ENCODE results near the gene NOL9.
"Not testable (repeated sequence)": the region's sequence is repeated elsewhere in the genome, so short reads cannot be mapped to it uniquely, and the experiment has no call there.

The NOL9 gene

DNA sequence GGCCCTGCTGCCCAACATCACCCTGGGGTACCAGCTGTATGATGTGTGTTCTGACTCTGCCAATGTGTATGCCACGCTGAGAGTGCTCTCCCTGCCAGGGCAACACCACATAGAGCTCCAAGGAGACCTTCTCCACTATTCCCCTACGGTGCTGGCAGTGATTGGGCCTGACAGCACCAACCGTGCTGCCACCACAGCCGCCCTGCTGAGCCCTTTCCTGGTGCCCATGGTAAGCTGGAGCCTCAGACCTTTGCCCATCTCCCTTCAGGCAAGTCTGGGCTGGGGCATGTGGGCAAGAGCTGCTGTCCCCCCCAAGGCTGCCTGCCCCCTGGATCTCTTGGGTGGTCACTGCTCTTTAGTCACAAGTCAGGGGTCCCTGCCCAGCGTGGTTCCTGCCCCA lies 16.7 kb upstream of the NOL9 start:
- DNase-seq: no peak

DNA sequence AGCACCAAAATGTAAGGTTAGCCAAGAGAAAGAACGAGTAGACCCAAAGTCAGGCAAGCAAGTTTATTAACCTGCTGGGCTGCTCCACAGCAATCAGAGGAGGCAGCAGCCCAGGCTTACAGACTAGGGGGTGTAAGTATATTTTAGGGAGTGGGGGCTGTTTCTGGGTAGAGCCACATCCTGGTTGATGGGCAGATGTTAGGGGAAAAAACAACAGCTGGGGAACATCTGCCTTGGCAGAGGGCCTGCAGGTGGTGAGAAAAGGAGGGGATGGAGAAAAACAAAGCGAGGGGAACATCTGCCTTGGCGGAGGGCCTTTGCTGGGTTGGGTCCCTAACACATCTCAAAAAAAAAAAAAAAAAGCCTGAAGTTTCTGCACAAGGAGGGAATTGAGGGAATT lies 15.8 kb upstream of the NOL9 start:
- no peak for DNase-seq

DNA sequence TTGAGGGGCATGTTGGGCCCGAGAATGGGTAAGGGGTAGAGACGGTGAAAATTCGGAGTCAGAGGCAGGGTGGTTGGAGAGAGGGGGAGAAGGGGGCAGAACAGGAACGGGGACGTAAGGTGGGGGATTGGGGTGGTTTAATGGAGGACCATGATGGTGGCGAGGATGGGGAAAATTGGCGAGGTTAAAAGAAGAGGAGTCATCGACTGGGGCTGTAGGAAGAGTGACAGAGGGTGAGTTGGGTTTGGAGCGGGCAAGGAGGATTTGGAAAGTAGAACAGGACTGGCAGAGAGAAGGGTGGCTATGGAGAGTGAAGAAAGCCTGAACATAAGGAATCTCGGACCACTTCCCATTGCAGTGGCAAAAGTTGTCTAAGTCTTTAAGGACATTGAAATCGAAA lies 14.7 kb upstream of the NOL9 start:
- no peak for DNase-seq

DNA sequence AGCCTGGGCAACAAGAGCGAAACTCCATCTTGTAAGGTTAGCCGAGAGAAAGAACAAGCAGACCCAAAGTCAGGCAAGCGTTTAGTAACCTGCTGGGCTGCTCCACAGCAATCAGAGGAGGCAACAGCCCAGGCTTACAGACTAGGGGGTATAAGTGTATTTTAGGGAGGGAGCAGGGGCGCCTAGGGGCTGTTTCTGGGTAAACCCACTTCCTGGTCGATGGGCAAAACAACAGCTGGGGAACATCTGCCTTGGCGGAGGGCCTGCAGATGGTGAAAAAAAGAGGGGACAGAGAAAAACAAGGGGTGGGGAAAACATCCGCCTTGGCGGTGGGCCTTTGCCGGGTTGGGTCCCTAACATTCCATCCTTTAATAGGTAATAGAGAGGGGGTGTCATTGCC lies 6.0 kb upstream of the NOL9 start:
- DNase-seq: no peak

DNA sequence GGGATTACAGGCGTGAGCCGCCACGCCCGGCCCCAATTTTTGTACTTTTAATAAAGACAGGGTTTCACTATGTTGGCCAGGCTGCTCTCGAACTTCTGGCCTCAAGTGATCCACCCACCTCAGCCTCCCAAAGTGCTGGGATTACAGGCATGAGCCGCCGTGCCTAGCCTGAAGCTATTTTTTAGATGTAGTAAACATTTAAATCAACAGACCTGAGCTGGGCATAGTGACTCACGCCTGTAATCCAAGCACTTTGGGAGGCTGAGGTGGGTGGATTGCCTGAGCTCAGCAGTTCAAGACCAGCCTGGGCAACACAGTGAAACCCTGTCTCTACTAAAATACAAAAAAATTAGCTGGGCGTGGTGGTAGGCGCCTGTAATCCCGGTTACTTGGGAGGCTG lies 4.8 kb upstream of the NOL9 start:
- not testable (repeated sequence) for DNase-seq

DNA sequence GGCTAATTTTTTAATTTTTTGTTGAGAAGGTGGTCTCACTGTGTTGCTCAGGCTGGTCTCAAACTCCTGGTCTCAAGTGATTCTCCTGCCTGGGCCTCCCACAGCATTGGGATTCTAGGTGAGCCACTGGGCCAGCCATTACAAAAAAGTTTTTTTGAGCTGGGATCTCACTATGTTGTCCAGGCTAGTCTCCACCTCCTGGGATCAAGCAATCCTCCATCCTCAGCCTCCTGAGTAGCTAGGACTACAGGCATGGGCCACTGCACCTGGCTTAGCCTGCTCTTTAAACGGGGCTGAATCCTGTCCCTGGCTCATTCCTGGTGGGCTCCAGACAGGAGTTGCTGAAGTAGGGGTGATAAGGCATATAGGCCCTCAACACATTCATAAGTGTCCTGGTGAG lies 3.3 kb upstream of the NOL9 start:
- no peak for DNase-seq

DNA sequence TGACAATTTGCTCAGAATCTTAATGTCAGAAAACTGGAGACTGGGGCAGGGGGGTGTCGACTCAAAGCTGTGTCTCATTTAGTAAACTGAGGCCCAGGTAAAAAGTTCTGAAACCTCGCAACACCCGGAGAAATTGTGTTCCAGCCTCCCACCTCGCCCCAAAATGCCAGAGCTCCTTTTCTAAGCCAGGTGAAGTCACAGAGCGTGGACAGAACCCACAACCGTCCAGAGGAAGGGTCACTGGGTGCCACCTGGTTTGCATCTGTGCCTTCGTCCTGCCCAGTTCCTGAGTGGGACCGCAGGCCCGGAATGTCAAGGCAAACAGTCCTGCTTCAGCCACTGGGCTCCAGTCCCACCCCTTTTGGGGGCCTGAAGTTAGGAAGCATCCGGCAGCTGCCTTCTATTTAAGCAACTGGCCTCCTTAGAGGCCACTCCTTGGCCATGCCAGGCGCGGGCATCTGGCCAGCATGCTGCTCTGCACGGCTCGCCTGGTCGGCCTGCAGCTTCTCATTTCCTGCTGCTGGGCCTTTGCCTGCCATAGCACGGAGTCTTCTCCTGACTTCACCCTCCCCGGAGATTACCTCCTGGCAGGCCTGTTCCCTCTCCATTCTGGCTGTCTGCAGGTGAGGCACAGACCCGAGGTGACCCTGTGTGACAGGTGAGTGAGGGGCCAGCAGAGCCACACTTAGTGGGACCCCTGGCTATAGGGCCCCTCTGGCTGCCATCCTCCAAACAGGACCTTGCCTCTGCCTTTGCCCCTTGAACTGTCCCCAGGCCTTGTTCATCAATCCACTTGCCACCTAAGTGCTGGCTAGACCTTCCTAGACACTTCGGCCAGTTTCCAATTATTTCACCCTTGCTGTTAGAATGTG lies 830 bp upstream of the NOL9 start, which contains the start of gene TAS1R1:
TAS1R1 (plus strand) TSS at position 401 of the 872 bp plus-strand sequence; CDS start at position 468, 67 bp downstream.
- DNase-seq: no peak

DNA sequence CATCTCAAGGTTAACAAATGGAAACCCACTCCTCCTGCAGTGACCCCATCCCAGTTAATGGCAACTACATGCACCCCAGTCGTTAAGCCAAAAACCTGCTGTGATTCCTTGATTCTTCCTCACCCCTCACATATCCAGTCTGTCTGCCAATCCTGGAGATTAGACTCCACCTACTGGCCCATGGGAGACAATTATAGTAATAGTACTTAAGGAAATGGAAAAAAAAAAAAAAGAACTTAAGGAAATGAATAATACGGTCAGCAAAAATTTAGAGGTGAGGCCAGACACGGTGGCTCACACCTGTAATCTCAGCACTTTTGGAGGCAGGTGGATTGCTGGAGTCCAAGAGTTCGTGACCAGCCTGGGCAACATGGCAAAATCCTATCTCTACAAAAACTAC lies 7.0 kb downstream of the NOL9 start:
- DNase-seq: no peak

DNA sequence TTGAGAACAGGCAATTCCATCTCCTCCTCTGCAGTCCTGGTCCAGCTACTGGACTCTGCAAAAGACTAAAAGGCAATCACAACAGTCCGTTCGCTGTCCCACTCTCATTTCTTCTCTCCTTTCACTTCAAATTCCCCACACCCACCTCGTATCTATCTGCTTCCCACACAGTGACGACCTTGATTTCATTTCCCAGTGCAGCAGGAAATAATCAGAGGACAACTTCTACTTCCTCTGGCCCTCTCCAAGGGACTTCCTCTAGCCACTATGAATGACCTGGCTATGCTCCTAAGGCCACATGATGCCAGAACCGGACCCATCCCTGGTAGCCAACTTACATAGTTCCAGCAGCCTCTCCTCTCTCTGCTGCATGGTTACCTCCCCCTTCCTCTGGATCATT lies 8.0 kb downstream of the NOL9 start:
- DNase-seq: no peak

DNA sequence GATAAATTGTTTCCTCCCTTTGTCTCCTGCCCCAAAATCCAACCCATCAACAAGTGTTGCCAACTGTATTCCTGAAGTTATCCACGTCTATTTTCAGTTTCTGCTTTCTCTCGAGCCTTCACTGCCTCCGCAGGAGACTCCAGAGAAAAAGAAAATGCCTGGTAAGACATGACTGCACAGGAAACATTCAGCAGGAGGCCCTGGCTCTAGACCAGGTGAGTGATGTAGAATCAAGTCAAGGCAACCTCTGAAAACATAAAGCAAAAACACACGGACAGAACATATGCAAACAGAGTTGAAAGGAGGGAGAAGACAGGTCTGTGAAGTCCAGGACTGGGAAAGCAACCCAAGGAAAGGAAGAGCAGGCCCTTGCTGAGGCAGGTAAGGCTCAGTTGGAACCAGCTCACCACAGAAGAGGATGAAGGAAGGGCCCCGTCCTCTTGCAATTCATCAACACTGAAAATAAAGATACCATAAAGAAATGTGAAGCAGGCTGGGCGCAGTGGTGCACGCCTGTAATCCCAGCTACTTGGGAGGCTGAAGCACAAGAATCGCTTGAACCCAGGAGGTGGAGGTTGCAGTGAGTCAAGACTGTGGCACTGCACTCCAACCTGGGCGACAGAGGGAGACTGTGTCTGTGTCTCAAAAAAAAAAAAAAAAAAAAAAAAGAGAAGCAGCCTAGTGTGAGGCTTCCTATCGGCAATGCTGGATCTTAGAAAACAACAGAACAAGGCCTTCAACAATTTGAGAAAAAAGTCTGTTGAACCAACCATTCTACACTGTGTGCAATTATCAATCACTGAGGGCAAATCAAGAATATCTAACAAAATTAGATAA lies 8.8 kb downstream of the NOL9 start:
- DNase-seq: no peak

DNA sequence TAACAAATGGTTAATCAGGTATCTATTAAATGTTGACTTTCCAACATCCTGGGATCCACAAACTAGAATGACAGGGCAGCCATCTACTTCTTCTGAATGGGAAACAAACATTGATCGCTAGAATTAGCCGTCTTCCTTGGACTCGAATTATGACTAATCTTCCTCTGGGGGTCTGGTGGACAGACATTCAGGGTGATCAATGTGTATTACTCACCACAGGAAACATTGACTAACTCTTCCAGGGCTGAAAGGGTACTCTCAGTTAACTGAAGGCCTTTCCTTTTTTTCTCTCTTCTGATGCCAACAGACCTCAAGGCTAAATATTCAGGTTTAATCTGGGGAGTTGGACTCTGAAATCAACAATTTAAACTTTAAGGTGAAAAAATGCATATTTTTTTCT lies 9.5 kb downstream of the NOL9 start:
- no peak for DNase-seq

DNA sequence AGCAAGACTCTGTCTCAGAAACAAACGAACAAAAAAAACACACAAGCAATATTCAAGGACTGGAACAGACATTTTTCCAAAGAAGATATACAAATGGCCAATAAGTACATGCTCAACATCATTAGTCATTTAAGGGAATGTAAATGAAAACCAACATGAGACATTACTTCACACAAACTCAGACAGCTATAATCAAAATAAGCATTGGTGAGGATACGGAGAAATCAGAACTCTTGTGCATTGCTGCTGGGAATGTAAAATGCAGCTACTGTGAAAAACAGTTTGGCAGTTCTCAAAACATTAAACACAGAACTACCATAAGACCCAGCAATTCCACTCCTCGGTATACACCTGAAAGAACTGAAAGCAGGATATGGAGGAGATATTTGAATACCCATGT lies 15.4 kb downstream of the NOL9 start:
- no peak for DNase-seq

DNA sequence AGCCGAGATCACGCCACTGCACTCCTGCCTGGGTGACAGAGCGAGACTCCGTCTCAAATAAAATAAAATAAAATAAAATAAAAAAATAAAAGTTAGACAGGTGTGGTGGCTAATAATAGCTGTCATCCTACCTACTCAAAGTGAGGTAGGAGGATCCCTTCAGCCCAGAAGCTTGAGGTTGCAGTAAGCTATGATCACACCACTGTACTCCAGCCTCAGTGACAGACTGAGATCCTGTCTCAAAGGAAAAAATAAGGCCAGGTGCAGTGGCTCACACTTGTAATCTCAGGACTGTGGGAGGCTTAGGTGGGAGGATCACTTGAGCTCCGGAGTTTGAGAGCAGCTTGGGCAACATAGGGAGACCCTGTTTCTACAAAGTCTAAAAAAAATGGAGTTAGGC lies 18.0 kb downstream of the NOL9 start:
- DNase-seq: no peak

DNA sequence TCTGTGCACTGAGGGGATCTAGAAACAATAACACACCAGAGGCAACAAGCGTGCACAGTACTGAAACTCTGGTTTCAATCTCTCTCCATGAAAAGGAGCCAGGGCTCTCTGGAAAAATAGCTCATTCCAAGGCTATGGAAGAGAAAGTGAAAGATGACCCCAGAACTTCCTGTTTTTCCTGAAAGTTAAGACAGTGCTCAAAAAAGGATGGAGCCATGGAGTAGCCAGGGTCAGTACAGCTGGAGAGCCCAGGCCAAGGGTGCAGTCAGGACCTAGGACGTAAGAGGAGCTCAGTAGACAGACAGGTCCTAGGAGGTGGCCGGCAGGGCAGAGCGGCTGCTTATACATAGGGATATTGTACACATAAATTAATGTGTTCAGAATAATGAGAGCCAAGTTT lies 19.1 kb downstream of the NOL9 start:
- no peak for DNase-seq

DNA sequence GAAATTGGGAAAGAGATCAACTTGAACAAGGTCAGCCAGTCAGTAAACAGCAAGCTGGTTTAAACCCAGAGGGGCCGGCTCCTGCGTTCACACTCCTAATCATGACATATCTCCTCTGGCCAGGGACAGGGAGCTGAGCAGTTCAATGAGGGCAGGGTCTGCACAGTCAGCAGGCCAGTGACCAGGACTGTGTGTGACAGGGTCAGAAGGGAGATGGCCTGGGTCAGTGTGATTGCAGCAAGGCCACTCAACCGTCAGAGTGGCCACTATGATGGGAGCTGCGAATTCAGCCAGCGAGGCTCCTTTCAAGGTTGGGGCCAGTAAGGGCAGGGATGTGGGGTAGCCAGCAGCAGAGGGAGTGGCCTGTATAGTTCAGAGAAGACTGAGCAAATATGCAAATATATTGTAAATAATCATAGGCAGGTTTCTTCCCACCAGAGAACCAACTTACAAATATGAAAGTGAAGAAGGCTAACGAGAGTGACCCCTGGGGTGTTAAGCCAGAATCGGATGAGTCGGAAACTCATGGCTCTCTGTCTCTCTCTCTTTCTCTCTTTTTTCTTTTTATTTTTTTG lies 20.0 kb downstream of the NOL9 start:
- no peak for DNase-seq

DNA sequence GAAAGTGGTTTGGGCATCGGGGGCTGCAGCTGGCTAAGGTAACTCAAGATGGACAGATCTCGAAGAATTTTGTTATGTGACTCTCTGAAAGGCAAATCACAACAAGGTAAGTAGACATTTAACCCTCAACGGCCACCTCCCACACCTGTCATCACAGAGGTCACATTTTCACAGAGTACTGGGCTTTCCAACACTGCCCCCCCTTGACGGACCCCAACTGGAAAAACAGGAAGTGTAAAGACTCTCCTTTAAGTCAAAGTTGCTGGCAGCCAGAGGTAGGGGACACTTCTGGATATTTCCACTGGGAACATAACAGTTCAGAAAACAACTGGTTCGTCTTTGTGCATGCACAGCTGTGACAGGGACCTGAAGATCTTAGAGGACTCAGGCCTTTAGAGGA lies 22.3 kb downstream of the NOL9 start:
- DNase-seq: no peak

DNA sequence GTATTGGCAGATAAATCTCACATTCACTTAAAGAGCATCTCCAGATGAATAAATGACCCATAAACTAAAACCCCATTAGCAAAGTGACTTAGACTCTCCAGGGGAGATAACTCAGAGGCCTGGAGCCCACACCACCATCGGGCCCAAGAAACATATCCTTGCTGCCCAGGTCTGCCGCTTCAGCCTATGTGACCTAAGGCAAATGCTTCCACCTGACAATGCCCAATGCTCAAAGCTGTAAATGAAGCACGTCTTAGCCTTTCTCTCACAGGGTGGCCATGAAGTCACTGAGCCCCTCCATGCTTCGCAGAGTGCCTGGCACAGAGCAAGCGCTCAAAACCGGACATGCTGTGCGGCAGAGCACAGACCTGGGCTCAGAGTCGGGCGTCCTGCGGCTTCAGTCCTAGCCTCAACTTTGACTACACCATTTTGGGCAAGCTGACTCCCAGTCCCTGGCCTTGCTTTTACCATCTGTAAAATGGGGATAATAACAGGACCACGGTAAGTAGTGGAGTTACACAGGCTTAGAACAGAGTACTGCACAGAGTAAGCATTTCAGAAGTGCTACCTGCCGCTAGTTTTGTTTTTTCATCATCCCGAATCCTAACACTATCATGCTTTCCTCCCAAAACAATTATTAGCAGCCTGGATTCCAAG lies 23.7 kb downstream of the NOL9 start:
- no peak for DNase-seq

DNA sequence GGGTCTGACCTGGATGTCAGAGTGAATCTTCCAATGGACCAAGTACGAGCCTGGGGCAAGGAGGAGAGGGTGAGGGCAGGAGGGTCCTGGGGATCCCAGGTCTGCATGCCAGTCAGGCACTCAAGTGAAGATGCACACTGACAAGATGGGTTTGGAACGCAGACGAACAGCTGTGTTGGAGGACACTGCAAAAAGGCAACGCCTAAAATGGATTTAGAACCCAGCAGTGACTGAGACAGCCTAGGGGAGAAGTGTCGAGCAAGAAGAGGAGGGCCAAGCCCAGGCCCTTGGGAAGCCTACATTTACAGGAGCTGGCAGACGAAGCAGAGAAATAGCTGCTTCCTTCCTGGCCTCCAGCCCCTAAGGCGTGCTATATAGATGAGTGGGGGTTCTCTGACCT lies 25.8 kb downstream of the NOL9 start:
- no peak for DNase-seq

DNA sequence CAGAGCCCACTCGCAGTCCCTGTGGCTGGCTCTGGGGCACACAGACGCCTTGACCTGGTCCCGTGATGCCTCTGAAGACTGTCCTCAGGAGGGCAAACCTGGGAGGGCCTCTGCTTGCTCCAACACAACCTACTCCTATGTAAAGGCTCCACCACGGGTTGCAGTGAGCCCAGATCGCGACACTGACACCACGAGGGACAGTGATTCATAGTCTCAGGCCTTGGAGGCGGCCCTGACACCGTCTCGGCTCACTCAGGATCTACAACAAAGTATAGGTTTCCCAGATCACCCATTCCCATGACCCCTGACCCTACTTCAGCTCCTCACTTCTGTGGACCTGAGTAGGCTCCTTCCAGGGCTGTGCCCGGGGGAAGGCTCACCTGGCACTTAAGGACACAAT lies 28.0 kb downstream of the NOL9 start:
- DNase-seq: no peak

DNA sequence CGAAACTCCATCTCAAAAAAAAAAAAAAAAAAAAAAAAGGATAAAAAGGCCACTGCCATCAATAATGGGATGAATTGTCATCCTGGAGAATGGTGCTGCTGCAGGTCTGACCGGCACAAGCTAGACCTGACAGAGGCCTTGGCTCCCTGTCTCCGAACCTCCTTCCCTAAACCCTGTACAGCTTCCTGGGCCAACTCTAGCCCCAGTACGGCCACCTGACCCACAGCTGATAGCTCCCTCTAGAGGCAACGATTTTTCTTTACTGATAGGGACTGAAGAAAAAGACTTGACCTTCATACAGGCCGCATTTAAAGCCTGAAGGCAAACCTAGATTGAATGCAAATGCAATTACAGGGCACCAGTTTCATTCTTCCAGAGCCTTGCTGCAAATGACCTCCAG lies 30.7 kb downstream of the NOL9 start:
- DNase-seq: no peak

DNA sequence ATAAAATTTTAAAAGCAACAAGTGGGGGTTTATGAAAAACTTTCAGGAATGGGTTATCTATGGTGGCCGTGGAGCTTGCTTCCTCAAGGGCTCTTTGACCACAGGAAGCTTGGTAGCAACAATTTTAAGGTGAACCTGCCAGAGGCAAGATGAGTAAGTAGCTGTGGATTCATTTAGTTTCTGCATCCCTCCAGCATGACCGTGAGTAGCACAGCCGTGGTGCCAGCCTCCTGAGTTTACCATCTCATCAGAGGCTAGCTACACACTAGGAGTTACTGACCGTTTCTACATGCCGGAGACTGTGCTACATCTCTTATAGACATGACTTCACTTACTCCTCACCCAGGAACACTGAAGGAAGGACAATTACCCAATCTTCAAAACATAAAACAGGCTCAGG lies 32.8 kb downstream of the NOL9 start:
- DNase-seq: no peak

DNA sequence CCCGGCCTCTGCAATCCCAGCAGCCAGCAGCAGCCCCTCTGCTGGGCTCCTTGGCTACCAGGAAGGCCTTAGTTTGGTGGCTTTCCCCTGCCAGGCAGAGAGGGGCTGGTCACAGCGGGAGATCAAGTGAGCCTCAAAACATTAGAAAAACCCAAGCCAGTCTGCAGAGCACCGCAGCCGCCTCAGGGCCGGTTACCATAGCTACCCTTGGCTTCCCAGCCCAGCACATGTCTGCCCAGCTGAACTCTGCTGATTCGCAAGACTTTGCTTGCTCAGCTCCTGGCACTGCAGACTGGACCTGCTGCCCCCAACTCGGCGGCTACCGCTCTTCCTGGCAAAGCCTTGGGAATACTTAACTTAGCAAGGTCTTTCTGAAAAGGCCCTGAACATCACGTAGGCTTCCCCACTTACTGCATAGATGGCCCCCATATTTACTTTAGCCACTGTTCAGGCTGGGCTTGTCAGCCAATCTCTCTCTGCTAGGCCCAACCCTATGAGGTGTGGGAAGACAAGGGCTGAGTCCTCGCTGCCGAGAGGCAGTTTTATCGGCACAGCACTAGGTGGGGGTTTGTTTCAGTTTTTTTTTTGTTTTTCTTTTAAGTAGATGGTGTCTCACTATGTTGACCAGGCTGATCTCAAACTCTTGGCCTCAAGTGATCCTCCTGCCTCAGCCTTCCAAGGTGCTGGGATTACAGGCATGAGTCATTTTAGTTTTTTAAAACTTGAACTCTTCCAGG lies 34.2 kb downstream of the NOL9 start:
- DNase-seq: no peak

DNA sequence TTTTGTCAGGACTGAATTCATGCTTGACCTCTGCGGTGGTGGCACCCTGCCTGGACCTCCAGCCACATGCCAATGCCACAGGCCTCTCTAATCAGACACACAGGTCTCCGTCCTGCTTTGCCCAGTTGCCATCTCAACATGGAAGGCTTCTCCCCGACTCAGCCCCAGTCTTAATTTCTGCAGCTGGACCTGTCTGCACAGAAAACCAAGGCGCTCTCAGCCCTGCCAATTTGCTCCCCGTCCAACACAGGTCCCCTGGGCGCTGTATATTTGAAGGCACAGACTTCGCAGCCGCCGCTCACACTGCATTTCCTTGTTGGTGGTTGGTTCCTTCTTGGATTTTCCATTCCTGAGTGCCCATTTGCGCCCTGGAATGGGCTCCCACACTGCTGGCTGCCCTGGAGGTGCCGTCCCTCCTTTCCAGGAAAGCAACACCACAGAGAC lies 34.8 kb downstream of the NOL9 start:
- DNase-seq: no peak
